HG03432 (cell line): ENCODE data around the gene TM9SF4.

Experiments used
- ATAC-seq: cut with Tn5 transposase; IDR thresholded peaks from one replicate; pipeline ENCODE4 v1.9.1; 2021; ENCODE audit warnings: mild to moderate bottlenecking, moderate library complexity; ENCODE audit not compliant: unreplicated experiment

Gene TM9SF4

GRCh38 chr20:32128167-32128566 is 18.7 kb downstream of the TM9SF4 start:
- no peak for ATAC-seq

- ATAC-seq: no peak
These were observed 20.3 kb downstream of the TM9SF4 start for GRCh38 chr20:32129863-32130262.

- ATAC-seq: no peak
These were observed 20.8 kb downstream of the TM9SF4 start for GRCh38 chr20:32130352-32130751.

DNA sequence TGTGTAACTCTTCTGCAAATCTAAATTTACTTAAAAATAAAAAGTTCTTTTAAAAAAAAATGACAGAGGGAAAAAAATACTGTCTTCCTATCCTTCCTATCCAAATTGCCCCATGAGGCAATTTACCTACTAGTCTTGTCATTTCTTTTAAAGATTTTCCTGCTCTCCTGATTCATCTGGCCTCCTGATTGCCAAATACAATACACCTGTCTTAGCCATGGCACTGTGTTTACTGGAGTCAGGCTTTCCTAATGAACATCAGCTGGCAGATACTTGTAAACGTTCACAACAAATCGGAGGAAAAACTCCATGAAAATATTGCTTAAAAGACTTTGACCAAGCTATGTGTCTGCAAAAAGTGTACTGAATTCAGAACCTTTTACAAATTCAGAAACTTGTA is 21.5 kb downstream of the TM9SF4 start:
- no peak for ATAC-seq

- ATAC-seq: peak; percentile 83
These were observed 23.5 kb downstream of the TM9SF4 start for GRCh38 chr20:32132911-32133549.

- no peak for ATAC-seq
These were observed 24.5 kb downstream of the TM9SF4 start for GRCh38 chr20:32134026-32134425.

GRCh38 chr20:32135983-32136515 is 26.5 kb downstream of the TM9SF4 start:
- no peak for ATAC-seq

- no peak for ATAC-seq
These were observed 29.4 kb downstream of the TM9SF4 start for GRCh38 chr20:32138921-32139320.

DNA sequence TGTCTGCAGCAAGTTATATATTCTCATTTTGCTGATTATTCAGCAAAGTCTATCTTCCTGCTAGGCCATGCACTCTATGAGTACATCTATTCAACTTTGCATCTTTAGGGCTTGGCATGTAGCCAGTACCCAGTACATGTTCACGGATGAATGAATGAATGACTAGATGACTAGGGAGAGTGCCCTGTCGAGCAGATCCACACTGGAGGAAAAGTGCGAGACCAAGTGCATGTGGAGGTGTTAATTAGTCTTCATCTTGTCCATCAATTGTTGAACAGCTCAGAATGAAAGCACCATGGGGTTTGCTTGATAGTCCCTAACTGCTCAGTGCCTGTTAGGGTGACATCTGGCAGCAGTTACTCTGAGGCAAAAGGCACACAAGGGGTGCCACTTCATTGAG is 30.4 kb downstream of the TM9SF4 start:
- no peak for ATAC-seq

DNA sequence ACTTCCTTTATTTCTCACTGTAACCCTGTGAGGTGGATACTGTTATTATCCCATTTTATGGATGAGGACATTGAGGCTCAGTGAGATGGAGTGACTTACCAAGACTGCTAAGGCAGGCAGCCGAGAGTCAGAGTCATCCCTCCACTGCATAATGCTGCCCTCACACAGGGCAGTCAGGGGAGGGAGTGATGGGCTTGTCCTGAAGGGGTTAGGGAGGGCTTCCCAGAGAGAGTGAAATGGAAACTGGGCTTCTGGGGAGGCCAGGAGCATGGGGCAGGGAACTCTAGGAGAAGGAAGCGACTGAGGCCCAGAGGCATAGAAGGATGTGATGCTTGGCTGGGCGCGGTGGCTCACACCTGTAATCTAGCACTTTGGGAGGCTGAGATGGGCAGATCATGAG is 31.1 kb downstream of the TM9SF4 start:
- no peak for ATAC-seq

DNA sequence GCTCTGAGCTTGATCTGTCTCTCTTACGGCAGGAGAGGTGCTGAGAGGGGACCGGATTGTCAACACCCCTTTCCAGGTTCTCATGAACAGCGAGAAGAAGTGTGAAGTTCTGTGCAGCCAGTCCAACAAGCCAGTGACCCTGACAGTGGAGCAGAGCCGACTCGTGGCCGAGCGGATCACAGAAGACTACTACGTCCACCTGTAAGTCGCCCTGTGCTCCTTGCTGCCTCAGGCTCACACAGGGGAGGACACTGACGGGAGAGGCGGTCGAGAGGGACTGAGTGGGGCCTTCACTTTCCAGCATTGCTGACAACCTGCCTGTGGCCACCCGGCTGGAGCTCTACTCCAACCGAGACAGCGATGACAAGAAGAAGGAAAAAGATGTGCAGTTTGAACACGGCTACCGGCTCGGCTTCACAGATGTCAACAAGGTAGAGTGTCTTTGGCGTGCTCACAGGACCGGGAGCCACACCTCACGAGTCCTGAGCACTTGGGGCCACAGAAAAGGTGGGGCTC is 32.0 kb downstream of the TM9SF4 start:
- ATAC-seq: no peak

DNA sequence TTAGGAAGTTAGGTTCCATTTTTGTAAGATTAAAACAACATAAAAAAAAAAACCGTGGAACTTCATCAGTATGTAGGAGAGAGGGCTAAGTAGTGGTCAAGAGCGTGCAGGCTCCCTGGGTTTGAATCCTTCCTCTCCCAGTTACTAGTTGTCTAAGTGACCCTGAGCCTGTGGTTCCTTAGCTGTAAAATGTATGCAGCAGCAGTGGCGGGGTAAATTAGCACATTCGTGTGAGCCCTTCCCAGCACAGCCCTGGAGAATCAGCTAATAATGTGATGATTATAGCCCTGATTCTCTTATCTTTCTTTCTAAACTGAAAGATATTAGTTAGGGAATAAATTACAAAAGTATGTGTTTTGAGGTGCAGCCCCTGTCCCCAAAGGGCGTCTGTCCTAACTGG is 32.6 kb downstream of the TM9SF4 start:
- no peak for ATAC-seq

DNA sequence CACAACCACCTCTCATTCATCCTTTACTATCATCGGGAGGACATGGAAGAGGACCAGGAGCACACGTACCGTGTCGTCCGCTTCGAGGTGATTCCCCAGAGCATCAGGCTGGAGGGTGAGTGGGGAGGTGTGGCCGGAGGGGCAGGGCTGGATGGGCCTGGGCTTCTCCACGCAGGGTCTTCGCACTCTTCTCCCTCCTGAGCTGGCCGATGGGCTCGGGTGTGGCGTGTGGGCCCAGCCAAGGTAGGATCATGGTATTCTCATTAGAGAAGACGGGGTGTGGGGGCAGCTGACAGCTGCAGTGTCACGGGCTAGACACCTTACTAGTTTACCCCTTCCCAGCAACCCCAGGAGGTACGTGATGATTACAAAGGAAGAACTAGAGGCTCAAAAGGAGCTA is 33.5 kb downstream of the TM9SF4 start:
- ATAC-seq: no peak

DNA sequence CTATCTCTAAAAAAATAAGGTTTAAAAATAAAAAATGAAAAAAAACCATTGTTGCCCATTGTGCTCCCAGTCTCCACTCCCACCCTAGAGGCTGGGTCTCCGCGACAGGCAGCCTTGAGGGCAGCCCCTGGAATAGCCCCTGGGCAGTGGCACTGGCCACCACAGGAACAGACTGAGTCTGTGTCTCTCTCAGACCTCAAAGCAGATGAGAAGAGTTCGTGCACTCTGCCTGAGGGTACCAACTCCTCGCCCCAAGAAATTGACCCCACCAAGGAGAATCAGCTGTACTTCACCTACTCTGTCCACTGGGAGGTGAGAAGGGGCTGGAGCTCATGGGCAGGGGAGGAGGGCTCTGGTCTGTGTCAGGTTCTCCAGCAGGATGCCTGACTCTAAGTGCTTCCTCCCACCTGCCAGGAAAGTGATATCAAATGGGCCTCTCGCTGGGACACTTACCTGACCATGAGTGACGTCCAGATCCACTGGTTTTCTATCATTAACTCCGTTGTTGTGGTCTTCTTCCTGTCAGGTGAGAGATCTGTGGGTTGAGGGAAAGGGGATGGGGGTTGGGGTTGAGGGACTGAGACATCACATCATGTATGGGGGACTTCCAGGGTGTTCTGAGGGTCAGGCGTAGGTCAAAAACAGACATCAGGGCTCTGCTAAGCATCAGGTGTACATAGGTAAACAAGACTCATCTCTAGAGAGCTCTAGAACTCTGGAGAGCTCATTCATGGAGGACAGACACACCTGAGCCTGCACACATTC is 35.6 kb downstream of the TM9SF4 start:
- no peak for ATAC-seq

DNA sequence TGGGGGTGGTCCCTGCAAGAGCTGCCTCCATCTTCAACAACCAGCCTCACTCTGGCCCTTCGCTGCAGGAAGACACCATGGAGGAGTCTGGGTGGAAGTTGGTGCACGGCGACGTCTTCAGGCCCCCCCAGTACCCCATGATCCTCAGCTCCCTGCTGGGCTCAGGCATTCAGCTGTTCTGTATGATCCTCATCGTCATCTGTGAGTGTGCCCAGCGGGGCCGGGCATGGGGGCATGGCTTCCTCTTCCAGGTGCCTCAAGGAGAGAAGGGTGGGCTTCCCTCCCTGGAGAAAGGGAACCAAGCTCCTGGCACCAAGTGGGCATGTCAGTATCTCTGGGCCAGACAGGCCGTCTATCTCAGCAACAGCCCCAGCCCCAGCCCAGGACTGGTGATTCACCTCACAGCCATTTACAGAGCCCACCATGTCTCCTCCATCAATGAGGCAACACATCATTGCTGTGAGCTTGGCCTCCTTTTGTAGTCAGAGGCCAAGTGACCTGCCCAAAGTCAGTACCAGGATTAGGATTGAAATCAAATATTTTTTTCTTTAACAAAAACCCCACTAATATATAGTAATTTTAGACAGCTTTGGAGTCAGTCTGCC is 40.2 kb downstream of the TM9SF4 start:
- no peak for ATAC-seq

- ATAC-seq: no peak
These were observed 40.9 kb downstream of the TM9SF4 start for GRCh38 chr20:32150291-32150848.

DNA sequence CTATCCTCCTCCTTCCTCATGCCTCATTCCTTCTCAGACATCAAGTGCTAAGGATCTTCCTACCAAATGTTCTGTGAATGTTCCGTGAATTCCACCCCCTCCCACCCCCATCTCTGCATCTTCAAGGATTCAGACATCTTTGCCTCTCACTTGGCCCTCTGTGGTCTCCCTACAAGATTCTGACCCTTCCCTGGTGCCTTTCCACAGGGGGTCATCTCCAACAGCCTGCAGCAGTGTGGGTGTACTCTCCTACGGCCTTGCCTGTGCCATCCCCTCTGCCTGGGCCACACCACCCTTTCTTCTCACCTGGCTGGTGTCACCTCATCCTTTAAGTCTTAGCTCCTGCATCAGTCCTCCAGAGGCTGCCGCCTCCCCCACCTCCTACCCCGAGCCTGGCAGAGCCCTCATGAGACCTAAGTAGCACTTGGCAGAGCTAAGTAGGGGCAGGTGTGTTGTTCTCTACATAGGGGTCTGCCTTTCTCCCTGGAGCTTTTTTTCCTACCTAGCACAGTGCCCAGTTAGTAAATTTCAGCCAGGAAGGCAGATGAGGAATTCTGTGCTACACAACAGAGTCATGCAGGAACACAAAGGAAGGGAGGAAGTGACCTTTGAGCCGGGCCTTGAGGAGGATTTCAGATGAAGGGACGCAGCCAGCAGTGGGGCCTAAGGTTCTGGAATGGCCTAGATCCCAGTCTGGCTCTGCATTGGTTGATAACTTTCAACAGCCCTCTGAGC is 43.1 kb downstream of the TM9SF4 start:
- ATAC-seq: no peak

DNA sequence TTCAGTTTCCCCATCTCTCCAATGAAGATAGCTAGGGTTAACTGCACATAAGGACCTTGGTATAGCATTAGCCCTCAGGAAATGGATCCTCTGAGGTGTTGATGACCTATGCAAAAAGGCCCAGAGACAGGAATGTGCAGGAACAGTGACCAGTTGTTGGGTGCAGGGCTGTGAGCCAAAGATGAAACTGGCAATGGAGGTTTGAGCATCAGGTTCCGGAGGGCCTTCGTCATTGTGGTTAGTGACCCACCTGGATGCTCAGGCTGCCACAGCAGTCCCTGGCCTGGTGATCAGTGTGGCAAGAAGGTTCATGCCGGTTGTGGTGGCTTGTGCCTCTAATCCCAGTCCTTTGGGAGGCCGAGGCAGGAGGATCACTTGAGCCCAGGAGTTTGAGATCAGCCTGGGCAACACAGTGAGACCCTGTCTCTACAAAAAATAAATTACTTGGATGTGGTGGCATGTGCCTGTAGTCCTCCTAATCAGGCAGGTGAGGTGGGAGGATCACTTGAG is 43.7 kb downstream of the TM9SF4 start:
- ATAC-seq: no peak

GRCh38 chr20:32153771-32154170 is 44.3 kb downstream of the TM9SF4 start:
- ATAC-seq: no peak
